Activated naive CD4-positive, alpha-beta T cell (primary cell): ENCODE measurements around the gene PHF12.
"Not testable (repeated sequence)": the region's sequence is repeated elsewhere in the genome, so short reads cannot be mapped to it uniquely, and the experiment has no call there.

Experiments used
- DNase-seq, 4 experiments: peaks; one replicate each; lab custom pipeline; 2025; lab: John Stamatoyannopoulos, UW

Gene PHF12

GRCh38 chr17:28882154-28882895 is 69.0 kb downstream of the PHF12 start:
- DNase-seq: no peak

DNA sequence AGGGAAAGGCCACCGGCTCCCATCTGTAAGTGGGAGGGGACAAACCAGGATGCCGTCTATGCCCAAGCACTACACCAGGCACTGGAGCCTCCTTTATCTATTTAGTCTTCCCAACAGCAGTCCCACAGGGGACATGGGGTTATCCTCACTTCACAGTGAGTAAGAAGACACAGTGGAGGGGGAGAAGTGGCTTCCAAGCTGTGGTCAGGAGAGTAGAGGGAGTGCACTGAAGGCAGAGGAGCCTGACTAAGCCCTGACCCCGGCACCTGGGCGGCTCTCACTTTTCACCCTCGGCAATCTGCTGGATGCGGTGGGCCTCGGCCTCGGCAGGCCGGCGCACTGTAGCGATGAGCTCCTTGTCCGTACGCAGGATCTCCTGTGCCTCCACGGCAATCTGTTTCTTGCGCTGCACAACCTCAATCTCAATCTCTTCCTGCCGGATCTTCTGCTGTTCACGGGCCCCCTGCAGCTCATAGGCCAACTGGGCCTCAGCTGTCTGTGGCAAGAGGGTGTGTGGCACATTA is 69.7 kb downstream of the PHF12 start:
- no peak for DNase-seq

DNA sequence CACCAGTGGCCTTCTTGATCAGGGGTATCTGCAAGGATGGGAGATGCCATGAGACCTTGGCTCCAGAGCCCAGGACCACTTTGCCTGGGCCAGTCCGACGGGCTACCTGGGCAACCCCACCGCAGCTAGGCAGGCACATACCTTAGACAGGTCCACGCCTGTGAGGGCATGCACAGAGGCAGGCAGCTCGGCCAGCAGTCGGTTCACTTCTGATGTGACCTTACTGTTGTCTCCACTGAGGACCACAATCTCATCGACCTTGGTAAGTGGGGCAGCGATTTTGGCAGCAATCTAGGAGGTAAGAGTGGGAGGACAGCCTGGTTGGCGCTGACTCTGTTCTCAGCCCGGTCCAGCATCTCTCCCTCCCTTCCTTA is 70.8 kb downstream of the PHF12 start:
- no peak for DNase-seq

- no peak for DNase-seq
Measured at GRCh38 chr17:28879886-28880571, 71.3 kb downstream of the PHF12 start.

GRCh38 chr17:28878981-28879380 is 72.3 kb downstream of the PHF12 start:
- no peak for DNase-seq

DNA sequence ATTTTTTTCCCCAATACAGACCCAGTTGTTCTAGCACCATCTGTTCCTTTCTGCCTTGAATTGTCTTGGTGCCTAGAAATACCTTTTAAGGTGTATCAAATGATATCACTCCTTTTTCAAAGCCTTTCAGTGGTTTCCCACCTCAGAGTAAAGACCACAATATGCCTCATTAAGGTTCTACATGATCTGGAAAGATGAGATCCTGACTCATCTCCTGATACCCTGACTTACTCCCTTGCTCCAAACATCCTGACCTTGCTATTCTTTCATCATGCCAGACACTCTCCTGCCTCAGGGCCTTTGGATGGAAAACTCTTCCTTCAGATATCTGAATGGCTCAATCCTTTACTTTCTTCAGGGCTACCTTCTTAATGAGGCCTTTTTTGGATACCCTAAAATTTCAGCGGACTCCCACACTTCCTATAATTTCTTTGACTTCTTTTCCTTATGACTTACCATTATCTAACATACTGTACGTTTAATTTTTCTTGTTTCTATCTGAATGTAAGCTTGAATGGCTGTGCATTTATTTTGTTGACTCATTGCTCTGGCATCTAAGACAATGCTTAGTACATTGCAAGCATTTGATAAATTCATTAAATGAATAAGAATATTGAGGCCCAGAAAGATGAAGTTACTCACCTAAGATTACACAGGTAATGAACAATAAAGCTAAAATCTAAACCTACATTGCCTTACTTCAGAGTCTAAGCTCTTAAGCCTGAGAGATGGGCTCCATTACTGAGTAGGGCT is 73.0 kb downstream of the PHF12 start:
- no peak for DNase-seq

- not testable (repeated sequence) for DNase-seq
Measured at GRCh38 chr17:28877150-28877711, 74.1 kb downstream of the PHF12 start.

DNA sequence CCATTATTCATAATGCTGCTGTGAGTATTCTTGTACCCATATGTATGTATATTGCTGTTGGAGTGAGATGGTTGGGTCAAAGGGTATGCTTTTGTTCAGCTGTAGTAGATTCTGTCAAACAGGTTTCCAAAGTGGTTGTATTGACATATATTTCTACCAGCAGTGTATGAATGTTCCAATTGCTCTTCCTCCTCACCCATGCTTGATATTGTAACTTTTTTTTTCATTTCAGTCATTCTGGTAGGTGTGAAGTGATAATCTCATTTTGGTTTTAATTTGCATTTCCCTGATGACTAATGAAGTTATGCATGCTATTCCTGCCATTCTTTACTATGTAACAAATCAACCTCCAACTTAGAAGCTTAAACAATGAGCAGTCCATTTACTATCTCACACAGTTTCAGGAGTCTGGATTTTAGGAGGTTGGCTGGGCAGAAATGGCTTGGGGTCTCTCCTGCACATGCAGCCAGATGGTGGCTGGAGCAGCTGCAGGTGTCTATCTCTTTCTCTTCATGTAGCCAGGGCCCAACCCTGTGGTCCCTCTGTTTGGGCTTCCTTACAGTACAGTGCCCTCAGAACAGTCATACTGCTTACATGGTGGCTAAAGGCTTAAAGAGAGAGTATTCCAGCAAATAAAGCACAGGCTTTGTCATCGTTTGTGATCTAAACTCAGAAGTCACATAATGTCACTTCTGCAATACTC is 75.3 kb downstream of the PHF12 start:
- no peak for DNase-seq

- DNase-seq: no peak
Measured at GRCh38 chr17:28874750-28875149, 76.6 kb downstream of the PHF12 start.

DNA sequence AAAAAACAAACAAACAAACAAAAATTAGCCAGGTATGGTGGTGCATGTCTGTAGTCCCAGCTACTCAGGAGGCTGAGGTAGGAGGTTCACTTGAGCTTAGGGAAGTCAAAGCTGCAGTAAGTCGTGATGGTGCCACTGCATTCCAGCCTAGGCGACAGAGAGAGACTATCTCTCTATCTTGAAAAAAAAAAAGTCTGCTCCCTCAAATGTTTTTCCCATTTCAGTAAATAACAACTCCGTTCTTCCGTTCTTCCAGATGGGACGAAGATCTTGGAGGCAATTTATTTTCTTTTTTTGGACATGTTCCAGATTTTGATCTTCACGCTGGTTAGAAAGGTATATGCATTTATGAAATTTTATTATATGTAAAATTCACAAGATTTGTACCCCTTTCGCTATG is 77.5 kb downstream of the PHF12 start:
- DNase-seq: no peak

DNA sequence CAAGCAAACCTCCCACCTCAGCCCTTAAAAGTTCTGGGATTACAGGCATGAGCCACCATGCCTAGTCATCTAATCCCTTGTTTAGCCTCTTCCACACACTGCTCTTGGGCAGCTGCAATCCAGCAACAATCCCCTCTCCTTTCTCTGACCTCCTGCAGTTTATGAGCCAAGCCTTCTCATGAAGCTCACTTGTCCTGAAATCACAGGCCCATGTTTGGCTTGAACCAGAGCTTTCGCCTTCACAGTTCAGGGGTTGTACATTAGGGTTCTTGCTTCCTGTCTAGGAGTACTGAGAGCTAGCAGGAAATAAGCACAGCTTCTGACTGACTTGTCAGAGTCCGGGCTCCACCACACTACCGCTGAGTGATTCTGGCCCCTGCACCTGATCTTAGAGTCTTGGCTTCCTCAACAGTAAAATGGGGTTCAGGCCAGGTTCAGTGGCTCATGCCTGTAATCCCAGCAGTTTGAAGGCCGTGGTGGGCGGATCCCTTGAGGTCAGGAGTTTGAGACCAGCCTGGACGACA is 80.2 kb downstream of the PHF12 start:
- peak in 2 of 4 experiments; percentile 14 to 19 for DNase-seq

GRCh38 chr17:28867276-28867675 is 84.0 kb downstream of the PHF12 start:
- no peak for DNase-seq

- DNase-seq: no peak
Measured at GRCh38 chr17:28865946-28866752, 85.2 kb downstream of the PHF12 start.

- DNase-seq: no peak
Measured at GRCh38 chr17:28864991-28865849, 86.1 kb downstream of the PHF12 start.

GRCh38 chr17:28863953-28864352 is 87.4 kb downstream of the PHF12 start:
- DNase-seq: no peak

GRCh38 chr17:28862561-28862960 is 88.8 kb downstream of the PHF12 start:
- no peak for DNase-seq

DNA sequence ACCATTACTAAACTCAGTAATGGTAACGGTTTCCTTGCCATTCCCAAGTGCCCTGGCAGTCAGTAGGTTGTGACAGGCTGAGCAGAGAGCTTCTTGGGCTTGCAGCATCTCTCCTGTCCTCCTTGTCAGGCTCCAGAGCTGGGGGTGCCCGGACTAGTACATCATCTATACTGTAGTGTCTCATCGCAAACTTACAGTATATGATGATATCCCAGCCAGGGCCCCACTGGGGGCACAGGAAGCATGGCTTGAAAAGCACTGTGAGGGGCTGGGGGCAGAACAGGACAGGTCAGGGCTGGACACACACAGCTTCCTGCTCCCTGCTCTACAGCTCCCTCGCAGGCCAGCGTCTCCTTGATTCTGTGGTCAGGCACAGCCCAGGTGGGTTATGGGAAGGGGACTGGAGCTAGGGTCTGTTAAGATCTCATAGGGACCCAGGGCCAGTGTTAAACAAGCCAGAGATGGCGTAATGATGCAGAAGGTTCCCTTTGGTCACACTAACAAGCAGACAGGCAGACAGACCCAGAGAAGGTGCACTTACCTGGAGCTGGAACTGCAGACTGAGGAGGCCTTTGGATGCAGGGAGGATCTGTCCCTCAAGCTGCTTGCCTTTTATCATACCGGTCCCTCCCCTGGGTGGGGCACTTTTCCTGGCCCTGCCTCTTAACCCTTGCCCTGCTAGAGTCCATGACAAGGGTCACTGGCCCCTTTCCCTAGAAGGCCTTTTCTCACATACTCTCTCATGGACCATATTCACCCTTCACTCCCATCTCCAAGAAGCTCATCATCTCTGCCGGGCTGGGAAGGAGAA is 89.7 kb downstream of the PHF12 start:
- no peak for DNase-seq

DNA sequence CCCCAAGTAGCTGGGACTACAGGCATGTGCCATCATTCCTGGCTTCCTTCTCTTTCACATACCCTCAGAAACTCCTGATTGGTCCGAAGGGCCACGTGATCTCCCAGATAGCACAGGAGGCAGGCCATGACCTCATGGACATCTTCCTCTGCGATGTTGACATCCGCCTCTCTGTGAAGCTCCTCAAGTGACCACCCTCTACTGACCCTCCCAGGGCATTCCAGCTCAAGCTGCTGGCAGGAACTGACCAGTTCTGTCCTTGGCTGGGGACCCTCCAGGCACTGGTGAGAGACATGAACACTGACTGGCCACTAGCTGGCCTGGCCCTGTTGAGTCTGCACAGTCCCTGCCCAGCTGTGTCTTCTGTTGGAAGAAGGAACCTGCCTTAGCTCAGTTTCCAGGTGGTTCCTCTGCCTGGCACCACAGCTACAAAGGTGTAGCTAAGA is 90.9 kb downstream of the PHF12 start:
- no peak for DNase-seq
